ENCODE data around the gene NATD1. TPM values are rescaled to one million over a fixed set of nuclear protein-coding genes. Genes with fewer than 3 reads are reported as not detected.
A peak's percentile ranks its signal among the peaks of the same experiment; 100 is the strongest.

The NATD1 gene
- total RNA-seq, 1 experiment from 2014 or later, result 7.3 TPM

DNA sequence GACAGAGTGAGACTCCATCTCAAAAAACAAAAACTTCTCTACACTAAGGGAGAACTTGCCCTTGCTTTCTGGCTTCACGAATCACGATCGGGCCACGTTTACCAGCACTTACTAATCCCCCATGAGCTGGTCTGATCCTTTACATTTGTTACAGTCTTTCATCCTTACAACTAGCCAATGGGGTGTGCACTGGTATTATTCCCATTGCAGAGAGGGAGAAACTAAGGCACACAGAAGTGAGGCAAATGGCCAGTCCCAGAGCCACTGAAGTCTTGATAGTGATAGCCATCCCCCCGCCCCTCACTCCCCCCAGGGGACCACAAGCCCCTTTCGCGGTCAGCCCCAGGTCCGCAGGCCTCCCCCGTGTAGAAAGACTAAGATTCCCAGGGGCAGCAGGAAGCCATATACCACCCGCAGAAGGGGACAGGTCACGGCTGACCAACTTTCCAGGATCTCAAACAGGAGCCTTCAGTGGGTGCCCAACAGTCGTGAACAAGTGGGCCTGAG, 868 bp downstream of the NATD1 start:
- peak overlapping the region in 1 of 3 experiments; percentile 70; a peak in 1 of 7 replicates for H3K27ac Mint-ChIP-seq
- Histone ChIP-seq H2AK5ac (ENCODE audit: insufficient read length, low read length) (no peak overlapping the region), H3K23ac (ENCODE audit: insufficient read length, low read depth, low read length) (no peak overlapping the region), H2AFZ (ENCODE audit: low read length) (no peak overlapping the region), H4K91ac (ENCODE audit: insufficient read length, low read depth, low read length) (no peak overlapping the region), H3K18ac (ENCODE audit: insufficient read length, low read depth, low read length) (no peak overlapping the region), H4K8ac (replicated peaks; ENCODE audit: insufficient read length, low read depth, low read length) (no peak overlapping the region), H3K79me1 (ENCODE audit: insufficient read depth, low read depth, low read length, poor library complexity, severe bottlenecking) (no peaks in the 10 kb centered on the region), H2BK120ac (ENCODE audit: low read depth, low read length, poor library complexity, severe bottlenecking) (no peak overlapping the region), H3K4me2 (ENCODE audit: insufficient read depth, insufficient read length, low read length) (peak overlapping the region; percentile 31), H2BK15ac (ENCODE audit: low read depth, low read length) (no peak overlapping the region), H3T11ph (ENCODE audit: low read length) (no peak overlapping the region), H3K23me2 (ENCODE audit: insufficient read length, low read depth, low read length, poor library complexity, severe bottlenecking) (peaks cover 3% of the 10 kb centered on the region), H3K27me3 (ENCODE audit: insufficient read depth, low read length) (no peaks in the 10 kb centered on the region), H2BK5ac (ENCODE audit: insufficient read length, low read length) (no peak overlapping the region), H3K9me3 (ENCODE audit: control insufficient read depth, low read depth, low read length) (no peaks in the 10 kb centered on the region), H2BK12ac (ENCODE audit: insufficient read length, low read depth, low read length) (no peak overlapping the region), H3K4me1 (ENCODE audit: insufficient read depth, low read length) (no peaks in the 10 kb centered on the region), H3K4ac (ENCODE audit: low read depth, low read length) (no peak overlapping the region), H3K79me2 (ENCODE audit: insufficient read depth, low read length) (no peaks in the 10 kb centered on the region), H2BK20ac (ENCODE audit: low read depth, low read length, poor library complexity, severe bottlenecking) (no peak overlapping the region), H3K9ac (ENCODE audit: extremely low read depth, insufficient read length, low read length) (no peak overlapping the region), H3K27ac (ENCODE audit: insufficient read length, low read depth, low read length) (no peak overlapping the region), H4K5ac (ENCODE audit: insufficient read length, low read depth, low read length) (no peak overlapping the region), H3K14ac (ENCODE audit: insufficient read depth, low read length) (no peak overlapping the region), H4K20me1 (ENCODE audit: control insufficient read depth, insufficient read depth, insufficient read length) (no peaks in the 10 kb centered on the region), H3K56ac (ENCODE audit: insufficient read length, low read depth, low read length) (no peak overlapping the region)
- H3K4me1 Mint-ChIP-seq, result peaks cover 25 to 37% of the 10 kb centered on the region in 2 experiments
- no peak for DNase-seq
- H3K36me3 Mint-ChIP-seq (ENCODE audit: insufficient read depth in 1 of 3, low read depth in 3 of 3), result no peaks in the 10 kb centered on the region
- no CpG with 5 or more reads among the region's 12 CpGs for WGBS (ENCODE audit: extremely low coverage, insufficient read length, low lambda C conversion rate)
- H3K9me3 Mint-ChIP-seq, result peaks cover under 1 to 5% of the 10 kb centered on the region in 2 experiments; a peak in 2 of 5 replicates
- no peak for TF ChIP-seq CTCF (conservative IDR thresholded peaks at IDR 0.05)
- peaks cover 11% of the 10 kb centered on the region for H3K27me3 Mint-ChIP-seq (ENCODE audit: low read depth)
- H3K4me3 Mint-ChIP-seq, result peak overlapping the region; percentile 67 to 80
